HG02885 (cell line): ENCODE results near the gene CASZ1.

Experiments used
- ATAC-seq: cut with Tn5 transposase; IDR thresholded peaks from one replicate; pipeline ENCODE4 v1.9.1; 2021; ENCODE audit warnings: mild to moderate bottlenecking; ENCODE audit not compliant: unreplicated experiment, poor library complexity

CASZ1 gene

GRCh38 chr1:10647414-10648170 is 148.9 kb downstream of the CASZ1 start:
- ATAC-seq: no peak

- ATAC-seq: no peak
These were observed 150.0 kb downstream of the CASZ1 start for GRCh38 chr1:10646347-10646861.

GRCh38 chr1:10644307-10645128 is 151.9 kb downstream of the CASZ1 start:
- no peak for ATAC-seq

GRCh38 chr1:10643607-10644306 is 152.7 kb downstream of the CASZ1 start:
- no peak for ATAC-seq

- no peak for ATAC-seq
These were observed 153.9 kb downstream of the CASZ1 start for GRCh38 chr1:10642403-10643080.

GRCh38 chr1:10641976-10642375 is 154.5 kb downstream of the CASZ1 start:
- ATAC-seq: no peak

- no peak for ATAC-seq
These were observed 155.4 kb downstream of the CASZ1 start for GRCh38 chr1:10640843-10641553.

- ATAC-seq: no peak
These were observed 156.5 kb downstream of the CASZ1 start for GRCh38 chr1:10639775-10640578.

GRCh38 chr1:10639011-10639774 is 157.3 kb downstream of the CASZ1 start:
- no peak for ATAC-seq

GRCh38 chr1:10638559-10639005 is 157.9 kb downstream of the CASZ1 start:
- no peak for ATAC-seq

GRCh38 chr1:10637834-10638558 is 158.4 kb downstream of the CASZ1 start:
- no peak for ATAC-seq

GRCh38 chr1:10637400-10637799 is 159.0 kb downstream of the CASZ1 start:
- ATAC-seq: no peak

GRCh38 chr1:10635992-10636391 is 160.5 kb downstream of the CASZ1 start:
- ATAC-seq: no peak

- ATAC-seq: no peak
These were observed 161.2 kb downstream of the CASZ1 start for GRCh38 chr1:10635085-10635896.

- ATAC-seq: no peak
These were observed 161.9 kb downstream of the CASZ1 start for GRCh38 chr1:10634428-10635084.

- ATAC-seq: no peak
These were observed 162.4 kb downstream of the CASZ1 start for GRCh38 chr1:10634075-10634427.
